Cardiac muscle cell (in vitro differentiated cells and primary cell): ENCODE data around the gene C1GALT1. TPM values are rescaled to one million over a fixed set of nuclear protein-coding genes. Genes with fewer than 3 reads are reported as not detected.
A peak's percentile ranks its signal among the peaks of the same experiment; 100 is the strongest.

Experiments
- DNase-seq, 2 donors: peaks; one replicate each; pipeline versions ENCODE4 v3.0.0 to v3.0.0-alpha.2; 2010 to 2017; ENCODE audit warnings: low read depth in 1 of 2, low spot score in 1 of 2
- H3K27ac ChIP-seq: fragments of 200-600 bp; sonication (generic); 2 replicates; pipeline ENCODE4 v1.5.1; 2016
- H3K27me3 ChIP-seq: fragments of 200-600 bp; sonication (generic); 2 replicates; pipeline ENCODE4 v1.6.0; 2016; ENCODE audit warnings: control low read depth
- H3K36me3 ChIP-seq: fragments of 200-600 bp; sonication (generic); 2 replicates; pipeline ENCODE4 v1.5.1; 2016; ENCODE audit warnings: control low read depth
- H3K4me1 ChIP-seq: fragments of 200-600 bp; sonication (generic); 2 replicates; pipeline ENCODE4 v1.8.1; 2017; ENCODE audit warnings: low read depth, mild to moderate bottlenecking, mixed run types
- H3K4me3 ChIP-seq: fragments of 200-600 bp; sonication (generic); 2 replicates; pipeline ENCODE4 v1.5.1; 2016; ENCODE audit warnings: mild to moderate bottlenecking
- H3K9me3 ChIP-seq: fragments of 200-600 bp; sonication (generic); 2 replicates; pipeline ENCODE4 v1.5.1; 2017; ENCODE audit warnings: low read depth, mild to moderate bottlenecking, control low read depth
- polyA plus RNA-seq: library from polyadenylated mRNA; unstranded; fragments of >200 nt; fragmentation: Nextera tagmentation; extraction: Ambion mirVana; gene quantifications from 2 replicates; pipeline ENCODE4 v1.2.1, GENCODE V29; 2016
- total RNA-seq: library from RNA; depleted of rRNA; stranded (reverse); fragments of >200 nt; gene quantifications from 2 replicates; pipeline ENCODE4 v1.2.3, GENCODE V29; 2016
- TF ChIP-seq, protein P1 (sequence below): IDR thresholded peaks from 2 replicates; pipeline ENCODE4 v1.5.1; 2012; ENCODE audit warnings: low read depth, mild to moderate bottlenecking, low read length

C1GALT1 gene
- total and polyA plus RNA-seq, 2 experiments from 2014 or later, result 21.9 to 28.6 TPM

DNA sequence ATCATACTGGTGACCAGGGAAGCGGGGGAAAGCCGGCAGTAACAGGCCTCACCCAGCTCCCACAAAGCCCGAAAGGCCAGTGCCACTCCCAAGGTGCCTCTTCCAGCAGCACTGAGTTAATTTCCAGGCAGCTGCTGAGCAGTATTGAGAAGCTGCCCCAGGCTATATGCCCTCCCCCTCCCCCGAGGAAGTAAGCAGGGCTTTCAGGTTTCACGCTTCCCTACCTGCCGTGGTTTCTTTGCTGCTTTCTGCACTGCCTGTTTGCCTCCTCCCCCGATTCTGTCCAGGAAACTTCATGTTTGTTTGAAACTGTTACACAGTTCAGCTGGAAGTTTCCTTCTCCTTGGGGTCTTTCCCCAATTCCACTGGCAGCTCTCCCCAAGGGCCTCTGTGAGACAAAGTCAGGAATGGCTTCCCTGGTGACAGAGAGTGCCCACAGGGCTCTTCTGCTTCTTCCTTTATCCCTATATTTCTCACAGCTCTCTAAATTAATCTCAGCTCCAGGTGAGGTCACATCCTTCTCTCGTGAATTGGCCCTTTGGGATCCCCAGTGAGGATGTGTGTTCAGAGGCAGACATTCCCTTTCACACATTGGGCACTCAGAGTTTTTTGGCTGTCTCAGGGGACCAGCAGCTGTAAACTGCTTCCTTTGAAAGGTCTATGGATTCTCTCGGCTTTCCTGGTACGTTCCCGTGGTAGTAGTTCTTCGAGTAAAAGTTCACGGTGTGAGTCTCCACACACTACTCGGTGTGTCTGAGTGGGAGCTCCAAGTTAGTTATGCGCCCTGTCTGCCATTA is 19.4 kb downstream of the C1GALT1 start:
- DNase-seq, result no peak
- TF ChIP-seq, protein P1, sequence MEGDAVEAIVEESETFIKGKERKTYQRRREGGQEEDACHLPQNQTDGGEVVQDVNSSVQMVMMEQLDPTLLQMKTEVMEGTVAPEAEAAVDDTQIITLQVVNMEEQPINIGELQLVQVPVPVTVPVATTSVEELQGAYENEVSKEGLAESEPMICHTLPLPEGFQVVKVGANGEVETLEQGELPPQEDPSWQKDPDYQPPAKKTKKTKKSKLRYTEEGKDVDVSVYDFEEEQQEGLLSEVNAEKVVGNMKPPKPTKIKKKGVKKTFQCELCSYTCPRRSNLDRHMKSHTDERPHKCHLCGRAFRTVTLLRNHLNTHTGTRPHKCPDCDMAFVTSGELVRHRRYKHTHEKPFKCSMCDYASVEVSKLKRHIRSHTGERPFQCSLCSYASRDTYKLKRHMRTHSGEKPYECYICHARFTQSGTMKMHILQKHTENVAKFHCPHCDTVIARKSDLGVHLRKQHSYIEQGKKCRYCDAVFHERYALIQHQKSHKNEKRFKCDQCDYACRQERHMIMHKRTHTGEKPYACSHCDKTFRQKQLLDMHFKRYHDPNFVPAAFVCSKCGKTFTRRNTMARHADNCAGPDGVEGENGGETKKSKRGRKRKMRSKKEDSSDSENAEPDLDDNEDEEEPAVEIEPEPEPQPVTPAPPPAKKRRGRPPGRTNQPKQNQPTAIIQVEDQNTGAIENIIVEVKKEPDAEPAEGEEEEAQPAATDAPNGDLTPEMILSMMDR, result no peak
- H3K4me1 ChIP-seq, result no peaks in the 10 kb centered on the region
- H3K9me3 ChIP-seq, result no peaks in the 10 kb centered on the region
- peak overlapping the region; percentile 84 for H3K27ac ChIP-seq
- H3K27me3 ChIP-seq, result no peaks in the 10 kb centered on the region
- H3K4me3 ChIP-seq, result no peak overlapping the region
- no peaks in the 10 kb centered on the region for H3K36me3 ChIP-seq

DNA sequence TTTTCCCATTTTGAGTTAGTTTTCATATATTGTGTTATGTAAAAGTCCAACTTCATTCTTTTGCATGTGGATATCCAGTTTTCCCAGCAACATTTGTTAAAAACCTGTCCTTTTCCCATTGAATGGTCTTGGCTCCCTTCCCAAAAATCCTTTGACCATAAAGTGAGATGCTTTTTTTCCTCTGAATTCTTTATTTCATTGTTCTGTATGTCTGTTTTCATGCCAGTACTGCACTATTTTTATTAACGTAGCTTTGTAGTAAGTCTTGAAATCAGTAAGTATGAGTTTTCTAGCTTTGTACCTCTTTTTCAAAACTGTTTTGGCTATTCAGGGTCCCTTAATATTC is 20.0 kb downstream of the C1GALT1 start:
- no peaks in the 10 kb centered on the region for H3K4me1 ChIP-seq
- H3K27me3 ChIP-seq, result no peaks in the 10 kb centered on the region
- H3K27ac ChIP-seq, result peak overlapping the region; percentile 84
- DNase-seq, result no peak
- no peak overlapping the region for H3K4me3 ChIP-seq
- TF ChIP-seq, protein P1, result no peak
- H3K9me3 ChIP-seq, result no peaks in the 10 kb centered on the region
- no peaks in the 10 kb centered on the region for H3K36me3 ChIP-seq

GRCh38 chr7:7203813-7204575 is 21.6 kb downstream of the C1GALT1 start:
- H3K27ac ChIP-seq, result no peak overlapping the region
- H3K27me3 ChIP-seq, result no peaks in the 10 kb centered on the region
- no peak overlapping the region for H3K4me3 ChIP-seq
- no peaks in the 10 kb centered on the region for H3K4me1 ChIP-seq
- no peak for DNase-seq
- TF ChIP-seq, protein P1, result no peak
- H3K36me3 ChIP-seq, result no peaks in the 10 kb centered on the region
- no peaks in the 10 kb centered on the region for H3K9me3 ChIP-seq

- Histone ChIP-seq H3K36me3 (no peaks in the 10 kb centered on the region), H3K27me3 (no peaks in the 10 kb centered on the region), H3K27ac (no peak overlapping the region), H3K4me3 (no peak overlapping the region), H3K9me3 (no peaks in the 10 kb centered on the region), H3K4me1 (no peaks in the 10 kb centered on the region)
- TF ChIP-seq, protein P1, result no peak
- DNase-seq, result no peak
Measured at GRCh38 chr7:7207876-7208275, 25.5 kb downstream of the C1GALT1 start.

DNA sequence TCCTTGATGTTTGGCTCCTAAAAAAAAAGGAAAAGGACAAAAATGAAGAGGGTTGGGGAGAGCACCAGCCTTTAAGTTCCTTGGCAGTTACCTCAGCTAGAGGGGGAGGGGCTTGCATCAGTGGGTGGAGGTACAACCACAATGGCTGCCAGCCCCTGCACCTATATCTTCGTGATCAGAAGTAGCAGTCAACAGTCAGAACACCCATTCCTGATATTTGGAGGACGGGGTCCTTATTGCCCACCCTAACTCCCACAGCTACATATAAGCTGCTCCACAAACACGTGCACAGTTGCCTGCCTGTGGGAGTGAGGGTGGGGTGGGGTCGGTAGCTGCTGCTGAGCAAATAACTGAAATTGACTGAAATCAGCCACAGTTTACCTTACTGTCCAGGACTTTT is 26.2 kb downstream of the C1GALT1 start:
- DNase-seq, result no peak
- Histone ChIP-seq H3K4me1 (no peaks in the 10 kb centered on the region), H3K9me3 (no peaks in the 10 kb centered on the region), H3K4me3 (no peak overlapping the region), H3K27ac (no peak overlapping the region), H3K27me3 (no peaks in the 10 kb centered on the region), H3K36me3 (no peaks in the 10 kb centered on the region)
- TF ChIP-seq, protein P1, result no peak
